GM18873 (cell line): Measurements from ENCODE around the gene PLPPR5.

Experiments
- ATAC-seq: cut with Tn5 transposase; IDR thresholded peaks from one replicate; pipeline ENCODE4 v1.9.1; 2021; ENCODE audit warnings: mild to moderate bottlenecking, moderate library complexity, moderate number of reproducible peaks; ENCODE audit not compliant: unreplicated experiment, low FRiP score

PLPPR5 gene

GRCh38 chr1:98860329-98860728 lies 144.3 kb downstream of the PLPPR5 start:
- no peak for ATAC-seq

GRCh38 chr1:98854137-98854536 lies 150.5 kb downstream of the PLPPR5 start:
- ATAC-seq = no peak

- peak; percentile 68 for ATAC-seq
Observed at GRCh38 chr1:98849969-98850636, 154.6 kb downstream of the PLPPR5 start.

DNA sequence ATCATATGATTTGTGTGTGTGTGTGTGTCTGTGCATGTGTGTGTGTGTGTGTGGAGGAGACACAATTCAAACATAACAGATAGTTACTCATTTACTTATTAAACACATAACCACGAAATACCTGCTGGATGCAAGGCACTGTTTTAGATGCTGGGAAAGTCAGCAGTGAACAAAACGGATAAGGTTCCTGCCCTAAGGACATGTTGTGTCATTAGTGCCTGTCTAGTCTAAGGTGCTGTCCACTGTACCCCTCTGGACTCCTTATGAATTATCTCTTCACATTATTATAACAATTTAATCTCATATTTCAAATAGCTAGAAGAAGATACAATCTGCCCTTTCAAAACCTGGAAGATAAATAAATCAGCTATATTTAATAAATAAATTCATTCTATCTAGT lies 162.4 kb downstream of the PLPPR5 start:
- ATAC-seq = no peak
